K562 (cell line): ENCODE measurements around the gene AHSP. TPM values are rescaled to one million over a fixed set of nuclear protein-coding genes. Genes with fewer than 3 reads are reported as not detected.

Source experiments
- BRD4 ChIP-seq: fragments of 200-600 bp; sonication (generic); IDR thresholded peaks from 2 replicates; pipeline ENCODE4 v1.6.1; 2017; ENCODE audit warnings: inconsistent platforms
- HMGXB4 ChIP-seq: sonication (generic); formaldehyde crosslinking; IDR thresholded peaks from 2 replicates; pipeline ENCODE4 v1.8.1; 2023; ENCODE audit warnings: mild to moderate bottlenecking, missing genetic modification reagents
- LARP7 ChIP-seq: fragments of 450-650 bp; IDR thresholded peaks from 2 replicates; pipeline ENCODE4 v1.6.1; 2016
- MXI1 ChIP-seq: IDR thresholded peaks from 2 replicates; pipeline ENCODE4 v1.6.1; 2011; ENCODE audit warnings: low read depth, mild to moderate bottlenecking, improper control_type of control experiment, low read length
- NFIC ChIP-seq: fragments of 450-650 bp; IDR thresholded peaks from 2 replicates; pipeline ENCODE4 v1.6.1; 2017; ENCODE audit warnings: mild to moderate bottlenecking, inconsistent platforms
- NR4A1 ChIP-seq, 2 experiments: fragments of 250-450 bp in 1 of 2; fragments of 450-650 bp in 1 of 2; sonication (Bioruptor Pico) in 1 of 2; IDR thresholded peaks; 2 replicates each; pipeline versions ENCODE4 v1.4.0 to v1.6.1; 2016 to 2020; ENCODE audit warnings: mild to moderate bottlenecking in 2 of 2, missing compliant biosample characterization in 1 of 2, missing genetic modification characterization in 1 of 2, moderate library complexity in 1 of 2
- RCOR1 ChIP-seq, 2 experiments: IDR thresholded peaks; 2 replicates each; pipeline ENCODE4 v1.6.1; 2012; ENCODE audit warnings: low read depth in 2 of 2, low read length in 2 of 2, borderline replicate concordance in 1 of 2, improper control_type of control experiment in 1 of 2
- RHOXF2B ChIP-seq: fragments of 250-450 bp; sonication (Bioruptor Pico); conservative IDR thresholded peaks from 2 replicates; pipeline ENCODE4 v1.5.1; 2021
- SMC3 ChIP-seq: conservative IDR thresholded peaks from 2 replicates; pipeline ENCODE4 v1.6.1; 2011; ENCODE audit warnings: low read depth, low read length, improper control_type of control experiment; ENCODE audit not compliant: insufficient read depth
- SP2 ChIP-seq: IDR thresholded peaks from 2 replicates; pipeline ENCODE4 v1.6.1; 2011; ENCODE audit warnings: mild to moderate bottlenecking, low read depth, low read length, moderate library complexity; ENCODE audit not compliant: poor library complexity, severe bottlenecking; ENCODE audit errors: extremely low read depth
- TRIM24 ChIP-seq, 2 experiments: fragments of 450-650 bp; IDR thresholded peaks; 2 replicates each; pipeline ENCODE4 v1.6.1; 2016
- ZFP36 ChIP-seq: fragments of 150-350 bp; IDR thresholded peaks from 2 replicates; pipeline ENCODE4 v1.6.1; 2018; ENCODE audit warnings: low read length, low read depth; ENCODE audit not compliant: partially characterized antibody
- ZNF121 ChIP-seq: sonication (generic); formaldehyde crosslinking; conservative IDR thresholded peaks from 2 replicates; pipeline ENCODE4 v1.8.0; 2022; ENCODE audit warnings: missing genetic modification reagents
- ZNF655 ChIP-seq: fragments of 250-450 bp; sonication (Bioruptor Pico); IDR thresholded peaks from 2 replicates; pipeline ENCODE4 v1.5.0; 2021
- ZNF778 ChIP-seq: fragments of 450-650 bp; formaldehyde crosslinking; IDR thresholded peaks from 2 replicates; pipeline ENCODE4 v1.4.0; 2020; ENCODE audit warnings: mild to moderate bottlenecking, moderate library complexity
- polyA plus RNA-seq, 8 experiments: library from polyadenylated mRNA; depleted of rRNA in 4 of 8; stranded (reverse) in 5 of 8; unstranded in 3 of 8; fragments of >200 nt; fragmentation: Nextera tagmentation in 2 of 8; fragmentation: Illumina TruSeq in 1 of 8; extraction: Ambion mirVana in 2 of 8; extraction: Trizol in 1 of 8; gene quantifications; 2 replicates each; pipeline versions ENCODE4 v1.2.1 to v1.2.3, GENCODE V29; 2011 to 2014; ENCODE audit warnings: inconsistent platforms in 1 of 8, missing spikeins in 1 of 8
- total RNA-seq, 7 experiments: library from RNA; depleted of rRNA in 6 of 7; stranded (reverse); fragments of >200 nt in 6 of 7; fragmentation: Illumina TruSeq in 2 of 7; extraction: Trizol in 2 of 7; gene quantifications; 2 replicates each; pipeline versions ENCODE4 v1.2.1 to v1.2.3, GENCODE V29; 2011 to 2021; ENCODE audit warnings: low replicate concordance in 1 of 7
- TF ChIP-seq, protein P1 (sequence below): sonication (generic); formaldehyde crosslinking; IDR thresholded peaks from 2 replicates; pipeline ENCODE4 v1.9.0; 2022; ENCODE audit warnings: mild to moderate bottlenecking, missing genetic modification reagents
- TF ChIP-seq, protein P2 (sequence below): fragments of 450-650 bp; IDR thresholded peaks from 2 replicates; pipeline ENCODE4 v1.6.1; 2016
- TF ChIP-seq, protein P3 (sequence below): fragments of 250-450 bp; sonication (Bioruptor Pico); IDR thresholded peaks from 2 replicates; pipeline ENCODE4 v1.4.0; 2020; ENCODE audit warnings: mild to moderate bottlenecking
- TF ChIP-seq, protein P4 (sequence below): sonication (generic); IDR thresholded peaks from 2 replicates; pipeline ENCODE4 v1.6.1; 2016

Gene AHSP
- total and polyA plus RNA-seq, 9 of the 15 experiments (the other 6 are each of a cell fraction or from before 2014, with no cell fraction given): 6.6 to 99.1 (median 25.8) TPM

DNA sequence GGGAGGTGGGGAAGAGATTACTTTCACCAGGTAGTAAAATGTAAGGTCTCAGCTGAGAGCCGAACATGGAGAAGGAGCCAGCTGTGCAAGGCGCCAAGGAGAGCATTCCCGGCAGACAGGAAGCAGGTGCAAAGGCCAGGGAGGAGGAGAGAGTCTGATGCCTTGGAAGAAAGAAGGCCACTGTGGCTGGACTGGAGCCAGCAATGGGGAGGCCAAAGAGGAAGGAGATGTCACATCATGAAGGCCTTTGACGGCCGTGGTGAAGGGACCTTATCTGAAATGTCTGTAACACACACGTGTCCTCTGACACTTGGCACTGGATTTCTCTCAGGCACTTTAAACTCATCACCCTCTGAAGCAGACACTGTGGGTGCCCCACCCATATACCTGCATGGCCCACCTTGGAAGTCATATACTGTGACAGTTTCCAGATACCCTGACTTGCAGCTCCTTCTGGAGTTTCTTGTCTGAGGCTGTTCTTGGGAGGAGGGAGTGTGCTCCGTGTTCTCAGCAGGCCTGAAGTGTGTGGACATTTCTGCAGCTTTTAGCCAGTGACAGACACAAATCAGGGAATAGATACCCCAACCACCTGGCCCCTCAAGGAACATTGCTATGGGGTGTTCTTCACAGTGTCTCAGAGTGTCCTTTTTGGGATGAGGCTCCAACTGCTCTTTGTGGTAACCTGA lies 46.7 kb upstream of the AHSP start (continued):
- TF ChIP-seq SMC3 (no peak), LARP7 (no peak), NR4A1 (CRISPR knock-in tag; IDR thresholded peaks at IDR 0.05) (no peak), NR4A1 (tag; IDR thresholded peaks at IDR 0.05) (no peak), HMGXB4 (no peak), SP2 (no peak), ZNF778 (CRISPR knock-in tag) (no peak), ZNF655 (CRISPR knock-in tag) (no peak), NFIC (peak; percentile 94), ZFP36 (no peak), BRD4 (no peak), RCOR1 (IDR thresholded peaks at IDR 0.05; ENCODE audit: borderline replicate concordance in 1 of 2, low read depth in 2 of 2, low read length in 2 of 2) (peak in 1 of 2 experiments; percentile 38; a peak in 1 of 4 replicates), RHOXF2B (CRISPR knock-in tag) (no peak), ZNF121 (no peak), MXI1 (no peak), TRIM24 (IDR thresholded peaks at IDR 0.05) (no peak)
- TF ChIP-seq, protein P1, sequence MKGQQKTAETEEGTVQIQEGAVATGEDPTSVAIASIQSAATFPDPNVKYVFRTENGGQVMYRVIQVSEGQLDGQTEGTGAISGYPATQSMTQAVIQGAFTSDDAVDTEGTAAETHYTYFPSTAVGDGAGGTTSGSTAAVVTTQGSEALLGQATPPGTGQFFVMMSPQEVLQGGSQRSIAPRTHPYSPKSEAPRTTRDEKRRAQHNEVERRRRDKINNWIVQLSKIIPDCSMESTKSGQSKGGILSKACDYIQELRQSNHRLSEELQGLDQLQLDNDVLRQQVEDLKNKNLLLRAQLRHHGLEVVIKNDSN (CRISPR knock-in tag): peak; percentile 34; the same call in 1 of the 2 replicates
- TF ChIP-seq, protein P2, sequence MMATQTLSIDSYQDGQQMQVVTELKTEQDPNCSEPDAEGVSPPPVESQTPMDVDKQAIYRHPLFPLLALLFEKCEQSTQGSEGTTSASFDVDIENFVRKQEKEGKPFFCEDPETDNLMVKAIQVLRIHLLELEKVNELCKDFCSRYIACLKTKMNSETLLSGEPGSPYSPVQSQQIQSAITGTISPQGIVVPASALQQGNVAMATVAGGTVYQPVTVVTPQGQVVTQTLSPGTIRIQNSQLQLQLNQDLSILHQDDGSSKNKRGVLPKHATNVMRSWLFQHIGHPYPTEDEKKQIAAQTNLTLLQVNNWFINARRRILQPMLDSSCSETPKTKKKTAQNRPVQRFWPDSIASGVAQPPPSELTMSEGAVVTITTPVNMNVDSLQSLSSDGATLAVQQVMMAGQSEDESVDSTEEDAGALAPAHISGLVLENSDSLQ: peak; percentile 85
- TF ChIP-seq, protein P3, sequence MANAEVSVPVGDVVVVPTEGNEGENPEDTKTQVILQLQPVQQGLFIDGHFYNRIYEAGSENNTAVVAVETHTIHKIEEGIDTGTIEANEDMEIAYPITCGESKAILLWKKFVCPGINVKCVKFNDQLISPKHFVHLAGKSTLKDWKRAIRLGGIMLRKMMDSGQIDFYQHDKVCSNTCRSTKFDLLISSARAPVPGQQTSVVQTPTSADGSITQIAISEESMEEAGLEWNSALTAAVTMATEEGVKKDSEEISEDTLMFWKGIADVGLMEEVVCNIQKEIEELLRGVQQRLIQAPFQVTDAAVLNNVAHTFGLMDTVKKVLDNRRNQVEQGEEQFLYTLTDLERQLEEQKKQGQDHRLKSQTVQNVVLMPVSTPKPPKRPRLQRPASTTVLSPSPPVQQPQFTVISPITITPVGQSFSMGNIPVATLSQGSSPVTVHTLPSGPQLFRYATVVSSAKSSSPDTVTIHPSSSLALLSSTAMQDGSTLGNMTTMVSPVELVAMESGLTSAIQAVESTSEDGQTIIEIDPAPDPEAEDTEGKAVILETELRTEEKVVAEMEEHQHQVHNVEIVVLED: no peak
- TF ChIP-seq, protein P4, sequence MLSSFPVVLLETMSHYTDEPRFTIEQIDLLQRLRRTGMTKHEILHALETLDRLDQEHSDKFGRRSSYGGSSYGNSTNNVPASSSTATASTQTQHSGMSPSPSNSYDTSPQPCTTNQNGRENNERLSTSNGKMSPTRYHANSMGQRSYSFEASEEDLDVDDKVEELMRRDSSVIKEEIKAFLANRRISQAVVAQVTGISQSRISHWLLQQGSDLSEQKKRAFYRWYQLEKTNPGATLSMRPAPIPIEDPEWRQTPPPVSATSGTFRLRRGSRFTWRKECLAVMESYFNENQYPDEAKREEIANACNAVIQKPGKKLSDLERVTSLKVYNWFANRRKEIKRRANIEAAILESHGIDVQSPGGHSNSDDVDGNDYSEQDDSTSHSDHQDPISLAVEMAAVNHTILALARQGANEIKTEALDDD: peak; percentile 37; the same call in 1 of the 2 replicates
